Measurements from ENCODE around the gene CHCHD3.

CHCHD3 gene

GRCh38 chr7:132752431-132752830 lies 329.5 kb downstream of the CHCHD3 start:
- no peak for DNase-seq (ENCODE audit: low spot score)
- H3K27ac ChIP-seq: no peak overlapping the region
- no peak overlapping the region for H3K4me3 ChIP-seq
- no peak for TF ChIP-seq CTCF (IDR thresholded peaks at IDR 0.05)

DNA sequence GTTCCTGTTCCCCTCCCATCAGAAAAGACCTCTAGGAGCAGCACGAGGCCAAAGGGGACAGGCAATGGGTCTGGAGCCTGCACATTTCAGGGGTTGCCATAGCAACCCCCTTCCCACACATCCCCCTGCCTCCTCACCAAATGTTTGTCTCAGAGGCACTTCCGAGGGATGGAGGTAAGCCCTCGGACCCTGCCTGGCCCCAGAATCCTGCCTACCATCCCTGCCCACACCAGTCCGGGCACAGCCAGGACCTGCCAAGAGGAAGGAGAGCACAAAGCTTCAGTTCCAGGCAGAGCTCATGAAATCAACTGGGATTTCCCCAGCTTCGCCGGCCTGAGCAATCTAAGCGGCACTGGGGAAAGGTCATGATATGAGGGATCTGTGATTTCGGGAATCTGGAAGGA lies 330.6 kb downstream of the CHCHD3 start:
- no peak for DNase-seq (ENCODE audit: low spot score)
- Histone ChIP-seq H3K4me3 (no peak overlapping the region), H3K27ac (no peak overlapping the region)
- TF ChIP-seq CTCF (IDR thresholded peaks at IDR 0.05): no peak

DNA sequence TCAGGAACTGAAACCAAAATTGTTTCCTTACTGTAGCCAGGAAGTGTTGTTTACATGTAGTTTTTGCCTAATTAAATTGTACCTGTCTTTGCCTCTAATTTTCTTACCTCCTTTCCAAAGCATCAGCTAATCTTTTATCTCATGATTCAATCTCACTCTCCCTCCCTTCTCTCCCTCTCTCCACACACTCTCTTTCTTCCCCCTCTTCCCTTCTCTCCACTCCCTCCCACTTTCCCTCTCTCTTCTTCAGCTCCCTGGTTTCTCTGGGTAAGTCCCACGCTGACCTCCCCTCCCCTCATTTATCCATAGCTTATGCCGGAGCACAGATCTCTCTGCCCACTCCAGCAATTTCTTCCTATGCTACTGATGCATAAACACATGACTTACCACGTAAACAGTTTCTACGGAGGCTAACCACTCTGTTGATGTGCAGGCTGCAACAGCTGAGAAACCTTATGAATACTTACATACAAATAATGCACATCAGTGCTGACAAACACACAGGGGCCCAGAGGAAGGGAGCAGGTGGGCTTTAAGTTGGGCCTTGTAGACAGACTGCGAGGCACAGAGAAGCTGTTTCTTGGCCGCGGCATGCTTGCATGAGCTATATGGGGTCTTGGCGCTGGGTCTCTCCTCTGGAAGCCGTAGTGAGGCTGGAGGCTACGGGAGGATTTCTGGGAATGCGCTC lies 331.2 kb downstream of the CHCHD3 start:
- H3K4me3 ChIP-seq: no peak overlapping the region
- TF ChIP-seq CTCF (IDR thresholded peaks at IDR 0.05): no peak
- H3K27ac ChIP-seq: no peak overlapping the region
- no peak for DNase-seq (ENCODE audit: low spot score)

- TF ChIP-seq CTCF (IDR thresholded peaks at IDR 0.05): no peak
- no peak for DNase-seq (ENCODE audit: low spot score)
- no peak overlapping the region for H3K27ac ChIP-seq
- no peak overlapping the region for H3K4me3 ChIP-seq
Observed at GRCh38 chr7:132750096-132750495, 331.8 kb downstream of the CHCHD3 start.

DNA sequence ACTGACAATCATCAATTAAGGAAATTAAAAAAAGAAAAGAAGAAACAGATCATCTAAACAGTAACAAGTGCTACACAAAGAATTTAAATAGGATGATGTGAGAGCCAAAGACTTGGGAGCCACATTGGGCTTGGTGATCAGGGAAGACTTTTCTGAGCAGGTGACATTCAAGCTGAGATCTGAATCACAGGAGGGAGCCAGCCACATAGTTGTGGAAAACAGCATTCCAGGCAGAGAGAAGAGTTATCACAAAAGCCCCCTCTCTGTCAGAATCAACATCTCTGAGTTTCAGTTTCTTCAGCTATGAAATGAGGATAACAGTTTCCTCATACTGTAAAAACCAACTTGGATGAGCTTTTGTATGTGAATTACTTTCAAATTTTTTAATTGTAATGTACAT lies 336.4 kb downstream of the CHCHD3 start:
- no peak overlapping the region for H3K27ac ChIP-seq
- TF ChIP-seq CTCF (IDR thresholded peaks at IDR 0.05): no peak
- no peak for DNase-seq (ENCODE audit: low spot score)
- H3K4me3 ChIP-seq: no peak overlapping the region

- Histone ChIP-seq H3K27ac (no peak overlapping the region), H3K4me3 (no peak overlapping the region)
- no peak for DNase-seq (ENCODE audit: low spot score)
- no peak for TF ChIP-seq CTCF (IDR thresholded peaks at IDR 0.05)
Observed at GRCh38 chr7:132743974-132744373, 337.9 kb downstream of the CHCHD3 start.

DNA sequence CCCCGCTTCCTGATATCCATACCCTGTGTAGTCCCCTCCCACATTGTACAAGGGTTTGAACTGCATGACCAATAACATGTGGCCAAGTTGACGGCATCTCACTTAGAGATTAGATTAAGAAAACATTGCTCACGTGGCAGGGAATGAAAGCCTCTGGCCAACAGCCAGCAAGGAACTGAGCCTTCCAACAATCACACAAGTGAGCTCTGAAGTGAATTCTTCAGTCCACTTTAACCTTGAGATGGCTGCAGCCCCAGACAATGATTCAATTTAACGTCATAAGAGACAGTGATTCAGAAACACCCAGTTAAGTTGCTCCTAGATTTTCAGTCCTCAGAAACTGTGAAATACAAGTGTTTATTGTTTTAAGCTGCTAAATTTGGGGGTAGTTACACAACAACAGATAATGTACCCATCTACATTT lies 339.7 kb downstream of the CHCHD3 start:
- no peak overlapping the region for H3K4me3 ChIP-seq
- H3K27ac ChIP-seq: no peak overlapping the region
- TF ChIP-seq CTCF (IDR thresholded peaks at IDR 0.05): no peak
- no peak for DNase-seq (ENCODE audit: low spot score)
